GM23248 (cell line): Measurements from ENCODE around the gene MON1A. TPM values are rescaled to one million over a fixed set of nuclear protein-coding genes. Genes with fewer than 3 reads are reported as not detected.

Experiments
- DNase-seq: peaks from one replicate; pipeline ENCODE4 v3.0.0-alpha.2; 2015
- H2AFZ ChIP-seq: fragments of 200-600 bp; sonication (generic); 2 replicates; pipeline ENCODE4 v1.6.1; 2016; ENCODE audit warnings: antibody characterized with exemption
- H3F3A ChIP-seq: fragments of 200-600 bp; sonication (generic); 2 replicates; pipeline ENCODE4 v1.6.1; 2016; ENCODE audit warnings: mild to moderate bottlenecking, antibody characterized with exemption, mixed run types; ENCODE audit not compliant: insufficient read depth
- H3K27ac ChIP-seq: fragments of 200-600 bp; sonication (generic); 2 replicates; pipeline ENCODE4 v1.5.1; 2016; ENCODE audit warnings: mild to moderate bottlenecking
- H3K27me3 ChIP-seq: fragments of 200-600 bp; sonication (generic); replicated peaks from 2 replicates; pipeline ENCODE4 v1.6.1; 2016; ENCODE audit warnings: mild to moderate bottlenecking; ENCODE audit not compliant: insufficient read depth
- H3K36me3 ChIP-seq: fragments of 200-600 bp; sonication (generic); 2 replicates; pipeline ENCODE4 v1.6.1; 2016; ENCODE audit warnings: low read depth, mild to moderate bottlenecking
- H3K4me1 ChIP-seq: fragments of 200-600 bp; sonication (generic); 2 replicates; pipeline ENCODE4 v1.6.1; 2016; ENCODE audit warnings: mild to moderate bottlenecking; ENCODE audit not compliant: insufficient read depth
- H3K4me2 ChIP-seq: fragments of 200-600 bp; sonication (generic); one replicate; pipeline ENCODE4 v1.6.1; 2016; ENCODE audit warnings: mild to moderate bottlenecking; ENCODE audit not compliant: unreplicated experiment
- H3K4me3 ChIP-seq: fragments of 200-600 bp; sonication (generic); 2 replicates; pipeline ENCODE4 v1.5.1; 2016; ENCODE audit warnings: mild to moderate bottlenecking
- H3K79me2 ChIP-seq: fragments of 200-600 bp; sonication (generic); 2 replicates; pipeline ENCODE4 v1.6.1; 2016; ENCODE audit warnings: mild to moderate bottlenecking; ENCODE audit not compliant: insufficient read depth
- H3K9ac ChIP-seq: fragments of 200-600 bp; sonication (generic); 2 replicates; pipeline ENCODE4 v1.6.1; 2016; ENCODE audit warnings: mild to moderate bottlenecking
- H3K9me2 ChIP-seq: fragments of 200-600 bp; sonication (generic); 2 replicates; pipeline ENCODE4 v1.6.1; 2016; ENCODE audit warnings: mixed run types, mild to moderate bottlenecking, moderate library complexity; ENCODE audit not compliant: insufficient read depth
- H3K9me3 ChIP-seq: fragments of 200-600 bp; sonication (generic); one replicate; pipeline ENCODE4 v1.6.1; 2017; ENCODE audit warnings: low read depth
- H4K20me1 ChIP-seq: fragments of 200-600 bp; sonication (generic); 2 replicates; pipeline ENCODE4 v1.6.0; 2016; ENCODE audit not compliant: insufficient read depth
- EZH2 ChIP-seq: fragments of 200-600 bp; sonication (generic); IDR thresholded peaks from 2 replicates; pipeline ENCODE4 v1.6.1; 2018; ENCODE audit warnings: antibody characterized with exemption, mild to moderate bottlenecking; ENCODE audit not compliant: insufficient read depth, poor library complexity, severe bottlenecking
- EZH2phosphoT487 ChIP-seq: fragments of 200-600 bp; sonication (generic); IDR thresholded peaks from 2 replicates; pipeline ENCODE4 v1.6.1; 2018; ENCODE audit warnings: antibody characterized with exemption, moderate library complexity, mild to moderate bottlenecking, low read depth; ENCODE audit not compliant: insufficient read depth
- WGBS, 2 experiments: methylation state at CpG; one replicate each; pipeline ENCODE4 v1.1.6; 2015 to 2017; ENCODE audit warnings: low lambda C conversion rate in 2 of 2, low coverage in 1 of 2; ENCODE audit errors: missing lambda C conversion rate in 2 of 2; 5-methylcytosine and 5-hydroxymethylcytosine counted together
- in situ Hi-C: fragments of 300-500 bp; cut with MboI; formaldehyde crosslinking; loops from 2 replicates; pipeline ENCODE4 v1.15.0; 2020
- polyA plus RNA-seq: library from polyadenylated mRNA; unstranded; fragments of >200 nt; fragmentation: Nextera tagmentation; extraction: Ambion mirVana; gene quantifications from 2 replicates; pipeline ENCODE4 v1.2.1, GENCODE V29; 2016
- total RNA-seq: library from RNA; depleted of rRNA; stranded (reverse); fragments of >200 nt; shearing (Covaris generic); gene quantifications from 2 replicates; pipeline ENCODE4 v1.2.3, GENCODE V29; 2014

Gene MON1A
- total and polyA plus RNA-seq, 2 experiments from 2014 or later, result 13.6 to 15.0 TPM

DNA sequence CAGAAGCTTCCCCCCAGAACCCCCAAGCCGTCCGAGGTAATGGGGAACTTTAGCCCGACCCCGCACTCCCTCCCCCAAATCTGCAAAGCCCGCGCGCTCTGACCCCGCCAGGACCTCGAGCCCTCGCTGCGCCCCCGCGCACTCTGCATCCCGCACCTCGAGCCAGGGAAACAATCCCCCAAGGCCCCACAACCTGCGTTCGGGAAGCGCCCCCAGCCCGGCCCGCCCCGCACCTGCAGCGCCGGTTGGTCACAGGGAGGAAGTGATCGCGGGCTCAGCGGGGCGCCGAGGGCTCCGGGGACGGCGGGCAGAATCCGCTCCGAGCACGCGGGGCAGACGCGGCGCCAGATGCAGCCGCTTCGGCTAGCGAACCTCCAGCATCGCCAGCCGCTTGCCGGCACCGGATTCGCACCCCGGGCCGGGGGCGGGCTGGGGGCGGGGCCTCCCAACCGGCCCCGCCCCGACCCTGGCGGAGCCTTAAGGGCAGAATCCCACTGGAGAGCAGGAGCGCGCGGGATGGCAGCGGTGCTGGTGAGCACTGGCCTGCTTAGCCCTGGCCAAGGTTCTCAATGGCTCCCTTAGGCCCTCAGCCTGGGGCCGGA, 60.0 kb downstream of the MON1A start, which contains the start of gene CAMKV:
TSS of gene CAMKV (minus strand) at position 382 of the 602 bp plus-strand sequence. CDS start 7,518 bp downstream, outside the sequence.
- H3F3A ChIP-seq, result no peaks in the 10 kb centered on the region
- no peaks in the 10 kb centered on the region for H3K79me2 ChIP-seq
- peaks cover 35% of the 10 kb centered on the region for H3K27me3 ChIP-seq
- in situ Hi-C loops, result no loop called here
- TF ChIP-seq EZH2phosphoT487 (no peak), EZH2 (no peak)
- H2AFZ ChIP-seq, result no peak within 1 kb of the TSS
- H3K9me3 ChIP-seq, result no peaks in the 10 kb centered on the region
- peak; percentile 24 for DNase-seq
- no peaks in the 10 kb centered on the region for H3K4me1 ChIP-seq
- no peak within 1 kb of the TSS for H3K9ac ChIP-seq
- H4K20me1 ChIP-seq, result no peaks in the 10 kb centered on the region
- H3K36me3 ChIP-seq, result no peaks in the 10 kb centered on the region
- WGBS, 2 experiments, result 4 to 8% methylated on average over 5 to 31 of the region's 59 CpGs
- H3K4me3 ChIP-seq, result no peak within 1 kb of the TSS
- no peaks in the 10 kb centered on the region for H3K9me2 ChIP-seq
- H3K27ac ChIP-seq, result no peak within 1 kb of the TSS
- no peak within 1 kb of the TSS for H3K4me2 ChIP-seq

DNA sequence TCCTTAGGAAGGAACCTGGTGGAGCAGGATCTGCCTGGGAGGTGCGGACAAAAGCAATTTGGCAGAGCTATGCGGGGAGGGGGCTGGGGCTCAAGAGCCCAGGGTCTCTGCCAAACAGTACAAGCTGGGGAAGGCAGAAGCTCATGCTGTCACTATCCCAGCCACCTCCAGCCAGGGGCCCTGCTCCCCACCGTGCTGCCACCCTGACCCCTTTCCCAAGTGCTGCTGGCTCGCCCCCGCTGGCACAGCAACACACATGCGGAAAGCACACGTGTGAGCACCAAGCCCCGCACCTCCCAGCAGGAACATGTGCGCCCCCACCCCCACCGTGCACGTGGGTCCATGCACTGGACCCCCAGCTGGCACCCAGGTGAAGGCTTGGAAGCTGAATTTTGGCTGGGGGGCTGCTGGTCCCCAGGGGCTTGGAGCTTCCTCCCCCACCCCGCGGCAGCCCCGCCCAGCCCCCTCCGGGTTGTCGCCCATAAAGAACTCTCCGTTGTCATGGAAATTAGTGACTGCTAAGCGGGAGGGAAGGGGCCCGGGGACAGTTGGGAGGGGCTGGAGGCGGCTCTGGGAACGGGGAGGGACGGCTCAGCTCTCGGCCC, 60.6 kb downstream of the MON1A start:
- Histone ChIP-seq H3K4me2 (no peak overlapping the region), H2AFZ (no peak overlapping the region), H3K4me3 (no peak overlapping the region), H3K27me3 (peaks cover 39% of the 10 kb centered on the region), H3K36me3 (no peaks in the 10 kb centered on the region), H4K20me1 (no peaks in the 10 kb centered on the region), H3K9me2 (no peaks in the 10 kb centered on the region), H3K4me1 (no peaks in the 10 kb centered on the region), H3K27ac (no peak overlapping the region), H3K79me2 (no peaks in the 10 kb centered on the region), H3K9ac (no peak overlapping the region), H3F3A (no peaks in the 10 kb centered on the region), H3K9me3 (no peaks in the 10 kb centered on the region)
- in situ Hi-C loops, result no loop called here
- no peak for DNase-seq
- WGBS, 2 experiments, result 3 to 5% methylated on average over 13 to 22 of the region's 23 CpGs
- TF ChIP-seq EZH2phosphoT487 (no peak), EZH2 (no peak)

DNA sequence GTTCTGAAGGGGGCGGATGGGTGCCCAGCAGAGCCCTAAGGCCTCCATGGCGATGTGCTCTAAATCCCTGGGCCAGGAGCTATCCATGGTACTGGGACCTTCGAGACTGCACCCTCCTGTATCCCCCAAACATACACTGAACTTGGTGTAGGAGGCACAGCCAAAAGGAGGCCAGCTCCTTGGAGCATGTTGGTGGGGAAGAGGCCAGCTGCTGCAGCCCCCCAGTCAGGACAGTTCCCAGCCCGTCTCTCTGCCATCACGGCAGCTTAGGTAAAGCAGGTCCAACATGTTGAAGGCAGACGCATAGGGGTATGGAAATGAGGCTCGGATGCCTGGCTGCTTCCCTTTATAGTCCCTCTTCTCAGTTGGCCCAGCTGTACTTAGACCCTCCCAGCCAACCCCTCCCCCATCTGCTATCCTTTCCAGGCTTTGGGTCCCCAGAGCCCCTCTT, 61.7 kb downstream of the MON1A start:
- H3K9ac ChIP-seq, result no peak overlapping the region
- in situ Hi-C loops, result no loop called here
- peak; percentile 65 for DNase-seq
- H3K4me3 ChIP-seq, result no peak overlapping the region
- WGBS, 2 experiments, result 3 to 4% methylated on average over 7 of the region's 7 CpGs
- H3K27ac ChIP-seq, result no peak overlapping the region
- H3K9me3 ChIP-seq, result no peaks in the 10 kb centered on the region
- H3K4me1 ChIP-seq, result no peaks in the 10 kb centered on the region
- H3K79me2 ChIP-seq, result no peaks in the 10 kb centered on the region
- no peaks in the 10 kb centered on the region for H3F3A ChIP-seq
- H3K36me3 ChIP-seq, result no peaks in the 10 kb centered on the region
- no peaks in the 10 kb centered on the region for H4K20me1 ChIP-seq
- no peaks in the 10 kb centered on the region for H3K9me2 ChIP-seq
- peaks cover 50% of the 10 kb centered on the region for H3K27me3 ChIP-seq
- no peak overlapping the region for H2AFZ ChIP-seq
- TF ChIP-seq EZH2phosphoT487 (no peak), EZH2 (no peak)
- H3K4me2 ChIP-seq, result no peak overlapping the region

DNA sequence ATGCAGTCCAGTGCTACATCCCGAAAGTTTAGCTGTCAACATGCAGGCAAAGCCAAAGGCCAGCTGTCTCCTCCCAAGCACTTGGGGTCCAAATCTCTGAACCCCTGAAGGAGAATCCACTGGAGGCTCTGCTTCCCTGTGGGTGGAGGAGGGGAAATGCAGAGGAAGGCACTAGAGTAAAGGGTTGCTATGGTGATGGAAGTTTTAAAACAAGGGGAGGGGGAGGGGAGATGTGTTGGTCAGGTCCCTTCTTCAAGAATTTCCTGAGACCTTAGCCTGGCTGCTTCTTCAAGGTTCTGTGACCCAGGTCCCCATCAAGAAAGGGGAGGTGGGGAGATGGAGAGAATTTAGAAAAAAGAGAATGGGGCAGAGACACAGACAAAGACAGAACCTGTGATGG, 62.2 kb downstream of the MON1A start:
- Histone ChIP-seq H3K4me3 (no peak overlapping the region), H3K9me3 (no peaks in the 10 kb centered on the region), H4K20me1 (no peaks in the 10 kb centered on the region), H3K36me3 (no peaks in the 10 kb centered on the region), H3K79me2 (no peaks in the 10 kb centered on the region), H3K4me1 (no peaks in the 10 kb centered on the region), H3K27ac (no peak overlapping the region), H2AFZ (no peak overlapping the region), H3F3A (no peaks in the 10 kb centered on the region), H3K4me2 (no peak overlapping the region), H3K9ac (no peak overlapping the region), H3K27me3 (peaks cover 54% of the 10 kb centered on the region), H3K9me2 (no peaks in the 10 kb centered on the region)
- TF ChIP-seq EZH2phosphoT487 (no peak), EZH2 (no peak)
- DNase-seq, result no peak
- in situ Hi-C loops, result no loop called here
- WGBS, 2 experiments, result 63 to 95% methylated on average over 1 of the region's 1 CpG
